ENCODE data around the gene GPANK1. TPM values are rescaled to one million over a fixed set of nuclear protein-coding genes. Genes with fewer than 3 reads are reported as not detected.
"Not testable (repeated sequence)": the region's sequence is repeated elsewhere in the genome, so short reads cannot be mapped to it uniquely, and the experiment has no call there.

Gene GPANK1
- 19.2 TPM for total RNA-seq
- long read RNA-seq, transcript GPANK1-203 (3 exons, 1,910 nt) = major isoform, 15 of 42 reads
- long read RNA-seq, partial matches to known transcripts = 16 of 42 reads
- long read RNA-seq, other reads (novel, unspliced or antisense) = 3 of 42 reads

DNA sequence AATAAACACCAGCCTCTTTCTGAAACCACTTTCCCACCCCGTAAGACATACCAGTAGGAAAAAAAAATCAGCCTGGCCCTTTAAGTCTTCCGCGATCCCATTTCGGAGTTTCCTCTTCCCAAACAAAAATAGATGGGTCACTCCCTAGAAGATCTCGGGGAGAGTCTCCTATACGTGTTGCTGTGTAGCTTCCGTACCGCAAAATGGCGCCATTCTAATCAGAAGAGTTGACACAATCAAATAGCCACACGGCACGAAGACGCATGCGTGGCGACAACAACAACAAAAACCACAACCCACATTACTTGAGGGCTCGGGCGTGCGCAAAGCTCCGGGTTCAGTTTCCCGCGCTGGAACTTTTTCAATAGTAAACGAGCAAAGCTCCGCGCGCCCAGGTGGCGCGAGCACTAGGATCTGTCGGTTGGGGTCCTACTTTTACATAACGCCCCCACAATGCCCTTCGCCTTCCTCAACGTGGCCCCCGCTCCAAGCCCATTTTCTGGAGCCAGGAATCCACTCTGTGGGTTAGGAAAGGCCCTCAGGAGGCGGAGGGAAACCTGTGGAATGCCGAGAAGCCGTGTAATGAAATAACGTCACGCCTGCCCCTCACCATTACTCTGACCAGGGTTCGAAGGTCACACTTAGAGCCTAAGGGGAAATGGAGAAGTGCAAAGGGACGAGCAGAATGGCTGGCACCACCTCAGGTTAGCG lies at the start of gene GPANK1:
Gene GPANK1, minus strand, starts transcription at position 208 of the 711 bp plus-strand sequence. CDS start 519 bp downstream, outside the sequence.
- intact Hi-C loops (cut with DNase I) = no loop called here
- peak; percentile 77 for ATAC-seq (ENCODE audit: poor library complexity)

DNA sequence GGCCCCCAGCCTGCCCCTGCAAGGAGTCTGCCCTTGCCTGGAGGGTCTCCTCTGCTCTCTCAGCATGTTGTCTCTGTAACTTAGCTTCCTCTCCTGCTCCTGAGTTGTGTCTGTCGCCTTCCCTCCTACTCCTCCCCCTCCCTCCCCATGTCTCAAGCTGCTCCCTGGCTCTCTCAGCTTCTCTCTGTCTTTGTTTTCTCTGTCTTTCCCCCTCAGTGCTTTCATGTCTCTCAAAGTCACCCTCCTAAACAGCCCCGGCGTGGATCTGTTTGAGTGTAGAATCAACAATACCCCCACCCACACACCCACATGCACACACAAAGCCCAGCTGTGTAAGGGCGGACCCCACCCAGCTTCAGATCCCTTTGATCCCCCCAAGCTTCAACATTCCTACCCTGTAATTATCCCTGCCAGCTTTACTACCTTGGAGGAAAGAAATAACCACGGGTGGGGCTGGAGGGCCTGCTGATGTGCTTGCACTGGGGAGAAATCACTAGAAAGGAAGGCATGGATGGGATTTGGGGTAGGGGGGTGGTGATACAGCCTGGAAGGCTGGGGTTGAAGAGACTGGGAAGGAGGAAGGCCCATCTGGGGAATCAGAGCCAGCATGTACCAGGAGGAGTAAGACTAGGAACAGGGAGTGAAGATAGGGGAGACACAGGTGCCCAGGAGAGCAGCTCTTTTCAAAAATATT lies 49.3 kb upstream of the GPANK1 start:
- no peak for DNase-seq
- intact Hi-C loops (cut with DNase I) = no loop called here
- no peak for ATAC-seq (ENCODE audit: poor library complexity)

More for the DNA sequence above, at the start of gene GPANK1:
- peak; percentile 95 for DNase-seq

DNA sequence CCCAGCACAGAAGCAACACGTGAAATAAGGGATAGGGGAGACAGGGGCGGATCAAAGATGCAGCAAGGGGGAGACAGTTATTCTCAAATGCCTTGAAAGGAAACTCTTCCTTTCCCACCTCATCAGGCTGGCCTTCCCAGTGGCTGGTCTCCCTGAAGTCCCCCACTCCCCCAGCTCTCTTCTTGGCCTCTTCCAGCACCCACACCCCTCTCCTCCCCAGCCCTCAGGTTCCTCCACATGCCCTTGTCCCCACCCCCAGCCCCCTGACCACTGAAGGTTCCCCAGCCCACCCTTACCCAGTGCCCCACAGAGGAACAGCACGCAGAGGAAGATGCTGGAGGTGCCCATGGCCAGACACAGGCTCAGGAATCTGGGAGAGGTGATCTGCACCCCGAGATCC lies 48.7 kb upstream of the GPANK1 start:
- intact Hi-C loops (cut with DNase I) = no loop called here
- no peak for DNase-seq
- no peak for ATAC-seq (ENCODE audit: poor library complexity)

DNA sequence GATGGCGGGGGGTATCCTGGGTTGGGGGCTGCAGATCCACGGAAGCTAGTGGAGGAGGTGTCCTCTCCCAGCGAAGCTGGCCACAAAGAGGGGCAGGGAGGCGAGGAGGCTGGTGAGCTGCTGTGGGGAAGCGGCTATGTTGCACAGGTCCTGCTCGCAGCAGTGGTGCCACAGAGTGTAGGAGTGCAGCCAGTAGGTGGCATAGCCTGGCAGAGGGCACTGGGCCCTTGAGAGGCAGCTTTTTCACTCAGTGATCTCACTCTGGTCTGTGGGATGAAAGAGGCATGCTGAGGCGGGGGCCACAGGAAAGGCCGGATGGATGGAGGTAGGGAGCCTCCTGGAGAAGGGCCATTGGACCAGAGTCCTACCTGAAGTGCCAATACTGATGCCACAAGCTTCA lies 47.5 kb upstream of the GPANK1 start:
- DNase-seq (no peak), ATAC-seq (ENCODE audit: poor library complexity) (peak; percentile 73)

DNA sequence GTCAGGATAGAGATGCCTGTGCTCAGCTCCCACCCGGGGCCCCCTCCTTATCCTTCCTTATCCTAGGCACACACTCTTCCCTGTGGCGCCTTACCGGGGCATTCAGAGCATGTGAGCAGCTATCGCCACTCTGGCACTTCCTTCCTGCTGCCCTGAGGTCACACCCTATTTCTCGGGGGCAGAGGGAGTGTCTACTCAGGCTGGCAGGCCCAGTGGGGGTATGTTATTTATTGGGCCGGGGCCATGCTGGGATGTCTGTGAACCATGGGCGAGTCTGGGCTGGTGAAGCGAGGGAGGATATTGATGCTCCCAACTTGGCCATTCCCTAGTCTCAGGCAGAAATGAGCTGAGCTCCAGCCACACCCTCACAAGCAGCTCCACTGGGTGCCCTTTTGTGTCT lies 46.4 kb upstream of the GPANK1 start:
- DNase-seq (no peak), ATAC-seq (ENCODE audit: poor library complexity) (peak; percentile 23)
- intact Hi-C loops (cut with DNase I) = no loop called here

More for the DNA sequence above, 47.5 kb upstream of the GPANK1 start:
- intact Hi-C loops (cut with DNase I) = no loop called here

DNA sequence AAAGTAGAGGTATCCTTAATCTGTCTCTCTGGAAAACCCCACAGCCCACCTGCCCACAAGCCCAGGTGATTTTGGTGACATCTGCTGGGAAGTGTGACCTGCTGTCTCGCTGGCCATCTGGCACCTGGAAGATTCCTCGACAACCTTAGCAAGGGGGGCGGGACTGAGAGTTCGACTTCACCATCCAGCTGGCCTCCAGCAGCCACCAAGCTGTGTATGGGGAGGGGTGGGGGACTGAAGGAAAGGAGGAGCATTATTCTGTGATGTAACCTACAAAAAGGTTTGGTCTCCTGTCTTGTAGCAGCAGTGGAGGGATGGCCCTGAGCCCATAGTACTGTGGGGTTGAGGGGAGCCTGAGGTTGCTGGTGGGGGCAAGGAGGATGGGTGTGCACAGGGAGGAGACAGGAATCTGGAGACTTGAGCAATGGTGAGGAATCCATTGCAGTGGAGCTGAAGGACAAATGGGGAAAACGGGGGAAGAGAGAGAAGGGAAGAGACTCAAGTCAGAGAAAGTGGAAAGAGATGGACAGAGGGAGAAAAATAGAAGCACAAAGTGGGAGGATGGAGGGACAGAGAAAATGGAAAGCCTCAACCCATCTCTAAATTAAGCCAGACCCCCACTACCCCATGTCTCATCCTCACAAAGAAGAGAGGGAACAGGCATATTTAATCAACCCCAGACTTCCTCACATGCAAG lies 45.9 kb upstream of the GPANK1 start:
- no peak for ATAC-seq (ENCODE audit: poor library complexity)
- intact Hi-C loops (cut with DNase I) = no loop called here
- DNase-seq = no peak

DNA sequence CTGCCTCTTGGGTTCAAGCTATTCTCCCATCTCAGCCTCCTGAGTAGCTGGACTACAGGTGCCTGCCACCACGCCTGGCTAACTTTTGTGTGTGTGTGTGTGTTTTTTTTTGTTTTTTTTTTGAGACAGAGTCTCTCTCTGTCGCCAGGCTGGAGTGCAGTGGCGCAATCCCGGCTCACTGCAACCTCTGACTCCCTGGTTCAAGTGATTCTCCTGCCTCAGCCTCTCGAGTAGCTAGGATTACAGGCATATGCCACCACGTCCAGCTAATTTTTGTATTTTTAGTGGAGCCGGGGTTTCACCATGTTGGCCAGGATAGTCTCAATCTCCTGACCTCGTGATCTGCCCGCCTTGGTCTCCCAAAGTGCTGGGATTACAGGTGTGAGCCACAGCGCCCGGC lies 44.4 kb upstream of the GPANK1 start:
- intact Hi-C loops (cut with DNase I); ATAC-seq (ENCODE audit: poor library complexity); DNase-seq: not testable (repeated sequence)

DNA sequence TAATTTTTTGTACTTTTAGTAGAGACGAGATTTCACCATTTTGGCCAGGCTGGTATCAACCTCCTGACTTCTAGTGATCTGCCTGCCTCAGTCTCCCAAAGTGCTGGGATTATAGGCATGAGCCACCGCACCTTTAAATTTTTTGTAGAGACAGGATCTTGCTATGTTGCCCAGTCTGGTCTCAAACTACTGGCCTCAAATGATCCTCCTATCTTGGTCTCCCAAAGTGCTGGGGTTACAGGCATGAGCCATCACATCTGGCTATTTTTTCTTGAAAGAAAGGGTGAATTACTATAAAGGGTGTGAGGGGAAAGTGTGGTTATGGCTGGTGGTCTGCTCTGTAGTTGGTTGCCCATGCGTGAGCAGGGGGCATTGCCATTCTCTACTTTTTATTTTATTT lies 43.4 kb upstream of the GPANK1 start:
- intact Hi-C loops (cut with DNase I) = no loop called here
- no peak for DNase-seq

DNA sequence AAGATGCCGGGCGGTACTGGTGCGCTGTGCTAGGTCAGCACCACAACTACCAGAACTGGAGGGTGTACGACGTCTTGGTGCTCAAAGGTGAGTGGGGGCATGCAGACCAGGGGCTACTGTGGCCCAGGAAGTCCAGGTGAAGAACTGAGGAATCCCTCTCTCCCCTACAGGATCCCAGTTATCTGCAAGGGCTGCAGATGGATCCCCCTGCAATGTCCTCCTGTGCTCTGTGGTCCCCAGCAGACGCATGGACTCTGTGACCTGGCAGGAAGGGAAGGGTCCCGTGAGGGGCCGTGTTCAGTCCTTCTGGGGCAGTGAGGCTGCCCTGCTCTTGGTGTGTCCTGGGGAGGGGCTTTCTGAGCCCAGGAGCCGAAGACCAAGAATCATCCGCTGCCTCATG lies 42.9 kb upstream of the GPANK1 start:
- ATAC-seq (ENCODE audit: poor library complexity) (no peak), DNase-seq (no peak)
- intact Hi-C loops (cut with DNase I) = no loop called here

More for the DNA sequence above, 43.4 kb upstream of the GPANK1 start:
- no peak for ATAC-seq (ENCODE audit: poor library complexity)

DNA sequence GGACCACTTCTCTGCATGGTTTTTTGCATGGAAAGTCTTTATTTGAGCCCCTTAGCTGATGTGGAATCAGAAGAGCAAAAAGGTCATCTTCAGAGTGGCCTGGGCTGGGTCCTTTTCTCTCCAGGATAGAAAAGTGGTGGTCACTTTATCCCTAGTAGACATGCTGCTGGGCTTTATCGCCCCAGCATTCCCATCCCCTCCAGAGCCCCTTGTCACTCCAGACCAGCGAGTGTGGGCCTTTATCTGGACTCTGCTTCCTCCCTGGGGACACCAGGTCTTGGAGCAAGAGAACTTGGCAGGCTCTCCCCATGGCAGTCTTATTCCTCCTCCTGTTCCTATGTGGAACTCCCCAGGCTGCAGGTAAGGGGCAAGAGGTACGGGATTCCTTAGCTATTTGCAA lies 41.8 kb upstream of the GPANK1 start, which contains the start of gene LY6G6F:
Gene LY6G6F, plus strand, starts transcription at position 268 of the 400 bp plus-strand sequence. Its CDS starts 41 bp downstream, at position 309.
- no peak for DNase-seq
- intact Hi-C loops (cut with DNase I) = no loop called here
- ATAC-seq (ENCODE audit: poor library complexity) = no peak

DNA sequence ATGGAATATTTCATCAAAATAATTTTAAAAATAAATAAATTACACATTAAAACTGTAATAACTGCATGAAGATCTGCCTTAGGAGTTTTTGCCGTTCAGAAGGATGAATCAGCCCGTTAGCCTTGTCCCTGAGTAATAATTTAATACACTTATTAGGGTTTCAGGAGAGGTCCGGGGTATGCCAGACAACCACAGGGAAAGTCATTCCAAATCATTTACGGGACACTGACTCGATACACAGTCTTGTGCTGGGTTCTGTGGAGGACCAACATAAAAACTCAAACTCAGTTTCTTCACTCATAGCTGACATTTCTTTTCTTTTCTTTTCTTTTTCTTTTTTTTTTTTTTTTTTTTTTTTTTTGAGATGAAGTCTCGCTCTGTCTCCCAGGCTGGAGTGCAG lies 41.1 kb upstream of the GPANK1 start:
- intact Hi-C loops (cut with DNase I) = no loop called here
- ATAC-seq (ENCODE audit: poor library complexity) (no peak), DNase-seq (no peak)

DNA sequence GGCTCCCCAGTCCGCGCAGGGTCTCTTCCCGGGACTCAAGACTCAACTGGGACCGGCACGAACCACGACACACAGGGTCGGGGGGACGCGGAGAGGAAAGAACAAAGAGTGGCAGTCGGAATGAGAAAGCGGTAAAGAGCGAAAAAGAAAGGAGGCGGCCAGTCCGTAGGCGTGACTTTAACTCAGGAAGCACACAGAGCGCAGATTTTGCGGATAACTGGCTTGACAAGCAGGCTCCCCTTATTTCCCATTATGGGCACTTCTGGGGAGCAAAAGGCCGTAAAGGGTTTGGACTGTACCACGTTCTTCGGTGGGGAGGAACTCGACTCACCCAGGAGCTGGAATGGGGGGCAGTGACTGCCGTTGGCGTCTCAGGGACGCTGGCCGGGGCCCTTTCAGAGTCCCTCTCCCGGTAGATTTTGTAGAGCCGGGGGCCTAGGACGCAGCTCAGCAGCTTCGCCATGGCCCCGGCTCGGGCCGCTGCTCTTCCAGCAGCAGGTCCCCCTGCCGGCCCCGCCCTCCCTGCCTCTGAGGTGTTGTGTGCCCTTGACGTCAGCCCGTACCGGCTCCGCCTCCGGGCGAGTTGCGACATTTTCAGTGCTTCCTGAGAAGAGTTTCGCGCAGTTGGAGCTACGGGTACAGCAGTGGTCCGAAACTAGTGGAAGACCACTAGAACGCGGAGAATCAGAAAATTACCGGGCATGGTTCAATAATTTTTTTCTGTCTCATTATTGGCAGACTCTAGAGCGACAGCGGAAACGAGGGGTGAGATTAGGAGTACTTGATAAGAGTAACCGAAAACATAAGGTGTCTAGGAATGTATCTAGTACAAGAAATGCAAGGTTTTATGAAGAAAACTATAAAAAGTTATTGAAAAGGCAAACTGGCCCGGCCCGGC lies 38.3 kb upstream of the GPANK1 start, which contains the start of gene ABHD16A:
Gene ABHD16A, minus strand, starts transcription at position 506 of the 898 bp plus-strand sequence. Its CDS starts 43 bp downstream, at position 463.
- intact Hi-C loops (cut with DNase I) = loop anchor here (5.0 kb wide), 1 partner anchor 34 kb away; the partner anchor contains the start of gene CLIC1
- ATAC-seq (ENCODE audit: poor library complexity) (peak; percentile 99), DNase-seq (peak; percentile 100)

DNA sequence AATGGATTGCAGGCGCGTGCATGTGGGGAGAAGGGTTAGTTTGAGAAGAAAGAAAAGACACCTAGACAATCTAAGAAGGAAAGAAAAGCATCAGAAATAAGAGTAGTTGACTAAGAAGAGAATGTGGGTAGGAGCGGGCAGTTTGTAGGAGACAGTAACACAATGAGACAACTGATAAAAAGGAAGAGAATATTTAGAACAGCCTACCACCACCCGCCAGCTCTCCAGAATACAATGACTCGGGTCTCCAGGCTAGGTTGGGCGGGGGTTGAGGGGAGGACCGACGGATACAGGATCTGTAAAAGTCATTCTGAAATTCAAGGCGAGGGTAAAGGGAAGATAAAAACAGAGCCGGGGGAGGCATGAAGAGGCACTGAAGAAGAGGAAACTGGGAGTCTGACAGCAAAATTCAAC lies 37.6 kb upstream of the GPANK1 start:
- ATAC-seq (ENCODE audit: poor library complexity) = peak; percentile 8
- intact Hi-C loops (cut with DNase I) = loop anchor here (5.0 kb wide), 1 partner anchor 35 kb away; the partner anchor contains the start of gene CLIC1
- no peak for DNase-seq

DNA sequence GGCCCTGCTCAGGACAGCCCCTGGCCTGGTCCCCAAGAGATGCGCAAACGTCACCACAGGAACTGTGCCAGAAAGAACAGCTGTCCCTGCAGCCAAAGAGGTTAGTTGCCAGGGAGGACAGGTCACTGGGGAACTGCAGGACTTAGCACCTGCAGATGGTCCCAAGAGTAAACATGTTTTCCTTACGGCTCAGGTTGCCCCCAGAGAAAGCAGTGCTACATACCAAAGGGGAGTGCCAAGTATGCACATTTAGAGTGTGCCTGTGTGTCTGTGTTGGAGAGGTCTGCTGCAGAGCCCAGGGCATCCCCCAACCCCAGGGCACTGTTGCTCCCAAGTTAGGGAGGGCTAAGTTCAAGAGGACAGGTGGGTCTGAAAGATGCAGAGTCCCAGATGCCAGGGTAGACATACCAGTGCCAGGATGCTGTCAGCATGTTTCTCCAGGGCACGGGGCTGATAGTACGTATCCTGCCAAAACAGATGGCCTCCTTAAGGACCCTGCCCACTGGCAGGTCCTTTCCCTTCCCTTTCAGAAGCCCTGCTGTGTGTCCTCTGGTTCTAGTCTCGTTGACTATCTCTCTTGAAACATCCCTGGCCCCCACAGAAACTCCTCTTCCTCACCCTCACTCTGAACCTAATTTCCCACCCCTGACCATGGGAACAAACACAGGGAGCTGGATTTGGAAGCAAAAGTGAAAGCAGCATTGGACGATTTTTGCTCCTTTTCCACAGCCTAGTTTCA lies 37.0 kb upstream of the GPANK1 start:
- intact Hi-C loops (cut with DNase I) = loop anchor here (5.0 kb wide), 1 partner anchor 35 kb away; the partner anchor contains the start of gene CLIC1
- peak; percentile 58 for DNase-seq
- no peak for ATAC-seq (ENCODE audit: poor library complexity)

DNA sequence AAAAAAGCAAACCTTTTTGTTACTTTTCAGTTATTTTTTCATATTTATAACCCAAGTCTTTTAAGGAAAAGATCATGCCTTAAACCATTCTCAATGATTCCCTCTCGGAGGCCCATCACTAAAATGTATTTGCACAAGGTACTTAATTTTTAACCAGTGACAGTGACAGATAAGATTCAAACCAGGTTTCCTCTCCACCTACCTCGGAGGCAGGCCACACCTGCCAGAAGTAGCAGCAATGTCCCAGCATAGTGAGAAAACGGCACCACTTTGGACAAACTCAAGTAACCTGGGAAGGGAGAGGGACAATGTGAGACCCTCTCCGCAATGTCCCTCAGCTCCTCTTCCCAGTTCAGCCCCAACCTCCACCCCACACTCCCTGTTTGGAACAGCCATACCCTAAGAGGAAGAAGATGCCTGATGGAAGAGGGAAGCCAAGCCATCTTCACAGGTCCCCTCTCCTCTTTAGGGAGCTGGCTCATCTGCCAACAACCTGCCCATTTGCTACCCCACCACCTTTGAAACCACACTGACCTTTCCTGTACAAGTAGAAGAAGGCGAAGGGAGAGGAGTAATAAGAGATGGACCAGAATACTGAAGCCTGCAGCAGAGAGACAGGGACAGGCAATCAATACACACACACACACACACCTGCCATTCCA lies 36.1 kb upstream of the GPANK1 start:
- ATAC-seq (ENCODE audit: poor library complexity) = no peak
- no peak for DNase-seq
- intact Hi-C loops (cut with DNase I) = loop anchor here (5.0 kb wide), 1 partner anchor 36 kb away; the partner anchor contains the start of gene CLIC1

DNA sequence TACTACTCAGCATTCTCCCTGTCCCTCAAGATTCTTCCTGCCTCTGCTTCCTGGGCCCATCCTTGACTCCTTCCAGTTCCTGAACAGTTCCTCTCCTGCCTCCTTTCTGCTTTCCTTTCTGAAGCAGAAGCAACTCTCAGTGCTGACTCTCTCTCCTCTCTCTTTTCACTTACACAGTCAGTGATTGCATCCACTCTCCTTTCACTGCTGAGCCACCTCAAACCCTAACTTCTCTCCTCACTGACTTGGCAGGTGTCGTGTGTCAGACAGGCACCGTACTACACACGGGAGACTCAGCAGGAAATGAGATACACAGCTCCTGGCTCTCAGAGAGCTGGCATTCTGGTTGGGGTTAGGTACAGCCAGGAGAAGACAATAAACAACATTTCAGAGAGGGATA lies 32.8 kb upstream of the GPANK1 start:
- intact Hi-C loops (cut with DNase I) = no loop called here
- ATAC-seq (ENCODE audit: poor library complexity) (no peak), DNase-seq (no peak)

DNA sequence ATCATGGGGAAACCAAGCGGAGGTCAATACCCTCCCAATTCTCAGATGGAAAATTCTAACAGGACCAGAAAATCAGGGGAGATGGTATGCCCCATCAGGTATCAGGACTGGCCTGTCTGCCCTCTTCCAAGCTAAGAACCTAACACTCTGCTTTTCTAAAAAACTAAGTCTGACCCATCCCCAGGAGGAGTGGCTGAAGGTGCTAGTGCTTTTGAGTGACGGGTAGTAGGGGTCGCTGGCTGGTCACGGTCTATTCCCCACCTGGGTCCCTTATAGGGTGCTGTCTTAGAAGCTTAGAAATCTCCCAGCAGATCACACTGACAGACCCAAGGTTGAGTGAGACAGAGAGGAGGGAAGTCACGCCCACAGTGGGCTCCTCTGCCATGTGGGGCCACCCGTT lies 28.7 kb upstream of the GPANK1 start:
- intact Hi-C loops (cut with DNase I) = no loop called here
- ATAC-seq (ENCODE audit: poor library complexity) (no peak), DNase-seq (no peak)

All from Right ventricle myocardium superior (tissue), 1 donor.